DND-41 (cell line): ENCODE measurements around the gene PI4KA.

Source experiments
- EZH2 ChIP-seq: IDR thresholded peaks from 3 replicates; pipeline ENCODE4 v1.6.1; 2012; ENCODE audit warnings: borderline replicate concordance, low read depth, mild to moderate bottlenecking, moderate library complexity, low read length, inconsistent platforms; ENCODE audit not compliant: severe bottlenecking
- TF ChIP-seq, protein P1 (sequence below): IDR thresholded peaks from 2 replicates; pipeline ENCODE4 v1.5.1; 2012; ENCODE audit warnings: borderline replicate concordance, low read length, moderate library complexity, mild to moderate bottlenecking; ENCODE audit not compliant: poor library complexity, severe bottlenecking; ENCODE audit errors: extremely low read depth

DNA sequence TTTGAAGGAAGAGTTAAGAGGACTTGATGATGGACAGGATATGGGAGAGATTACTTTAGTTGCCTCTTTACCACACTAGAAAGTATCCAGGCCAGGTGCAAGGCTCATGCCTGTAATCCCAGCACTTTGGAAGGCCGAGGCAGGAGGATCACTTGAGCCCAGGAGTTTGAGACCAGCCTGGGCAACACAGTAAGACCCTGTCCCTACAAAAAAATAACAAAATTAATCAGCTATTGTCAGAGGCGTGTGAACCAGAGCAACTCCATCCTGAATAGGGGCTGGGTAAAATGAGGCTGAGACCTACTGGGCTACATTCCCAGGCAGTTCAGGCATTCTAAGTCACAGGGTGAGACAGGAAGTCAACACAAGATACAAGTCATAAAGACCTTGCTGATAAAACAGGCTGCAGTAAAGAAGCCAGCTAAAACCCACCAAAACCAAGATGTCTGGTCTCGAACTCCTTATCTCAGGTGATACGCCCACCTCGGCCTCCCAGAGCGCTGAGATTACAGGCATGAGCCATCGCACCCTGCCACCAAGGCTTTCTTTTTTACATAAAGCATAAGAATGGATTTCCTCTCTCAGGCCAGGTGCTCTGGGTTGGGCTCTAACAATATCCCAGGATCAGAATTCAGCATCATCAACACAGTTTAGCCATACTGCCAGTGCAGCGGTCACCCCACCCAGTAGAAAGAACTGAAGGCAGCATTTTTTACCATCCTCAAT is 17.8 kb downstream of the PI4KA start:
- TF ChIP-seq, protein P1, sequence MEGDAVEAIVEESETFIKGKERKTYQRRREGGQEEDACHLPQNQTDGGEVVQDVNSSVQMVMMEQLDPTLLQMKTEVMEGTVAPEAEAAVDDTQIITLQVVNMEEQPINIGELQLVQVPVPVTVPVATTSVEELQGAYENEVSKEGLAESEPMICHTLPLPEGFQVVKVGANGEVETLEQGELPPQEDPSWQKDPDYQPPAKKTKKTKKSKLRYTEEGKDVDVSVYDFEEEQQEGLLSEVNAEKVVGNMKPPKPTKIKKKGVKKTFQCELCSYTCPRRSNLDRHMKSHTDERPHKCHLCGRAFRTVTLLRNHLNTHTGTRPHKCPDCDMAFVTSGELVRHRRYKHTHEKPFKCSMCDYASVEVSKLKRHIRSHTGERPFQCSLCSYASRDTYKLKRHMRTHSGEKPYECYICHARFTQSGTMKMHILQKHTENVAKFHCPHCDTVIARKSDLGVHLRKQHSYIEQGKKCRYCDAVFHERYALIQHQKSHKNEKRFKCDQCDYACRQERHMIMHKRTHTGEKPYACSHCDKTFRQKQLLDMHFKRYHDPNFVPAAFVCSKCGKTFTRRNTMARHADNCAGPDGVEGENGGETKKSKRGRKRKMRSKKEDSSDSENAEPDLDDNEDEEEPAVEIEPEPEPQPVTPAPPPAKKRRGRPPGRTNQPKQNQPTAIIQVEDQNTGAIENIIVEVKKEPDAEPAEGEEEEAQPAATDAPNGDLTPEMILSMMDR: no peak
- TF ChIP-seq EZH2: no peak
